ENCODE measurements around the gene ACAN. TPM values are rescaled to one million over a fixed set of nuclear protein-coding genes. Genes with fewer than 3 reads are reported as not detected.

Gene ACAN
- total and polyA plus RNA-seq, 2 of the 8 experiments (the other 6 are each of a cell fraction or from before 2014, with no cell fraction given): 0.71 to 0.73 TPM

DNA sequence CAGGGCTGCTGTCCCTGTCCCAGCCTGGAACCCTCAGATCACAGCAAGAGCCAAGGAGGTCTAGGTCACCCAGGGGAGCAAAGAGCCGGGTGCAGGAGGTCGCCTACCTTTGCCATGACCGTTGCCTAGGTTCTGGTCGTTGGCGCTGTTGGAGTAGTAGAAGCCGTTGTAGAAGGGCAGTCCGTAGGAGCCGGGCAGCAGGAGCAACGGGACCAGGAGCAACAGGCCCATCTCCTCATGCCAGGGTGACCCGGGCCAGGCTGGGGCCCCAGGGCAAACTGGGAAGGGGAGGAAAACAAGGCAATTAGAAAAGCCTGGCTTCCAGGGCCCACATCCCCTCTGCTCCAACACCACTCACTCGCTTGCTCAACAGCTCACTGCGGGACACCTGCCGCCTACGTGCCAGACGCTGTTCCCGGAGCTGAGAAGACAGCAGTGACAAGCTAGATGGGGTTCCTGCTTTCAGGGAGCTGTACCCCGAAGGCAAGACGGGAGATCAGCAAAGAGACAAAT is 83.9 kb downstream of the ACAN start:
- TF ChIP-seq GTF2F1 (IDR thresholded peaks at IDR 0.05; ENCODE audit: borderline replicate concordance, low read depth, low read length) (no peak), BRCA1 (IDR thresholded peaks at IDR 0.05; ENCODE audit: low read depth, low read length) (no peak), CBX5 (IDR thresholded peaks at IDR 0.05; ENCODE audit: low read depth, low read length) (no peak), SP4 (IDR thresholded peaks at IDR 0.05; ENCODE audit: low read length) (no peak), KDM4A (IDR thresholded peaks at IDR 0.05; ENCODE audit: low read depth, low read length, severe bottlenecking) (no peak), RNF2 (IDR thresholded peaks at IDR 0.05; ENCODE audit: borderline replicate concordance, low read depth, low read length, missing control alignments, poor library complexity, severe bottlenecking) (no peak), POLR2A (IDR thresholded peaks at IDR 0.05; ENCODE audit: control extremely low read depth in 1 of 2, low read depth in 2 of 2, low read length in 2 of 2) (0 out of 3 replicates have a peak, but pooled peaks of 1 of the 2 experiments have one; percentile 29), USF2 (IDR thresholded peaks at IDR 0.05; ENCODE audit: low read length) (no peak), POLR2AphosphoS5 (IDR thresholded peaks at IDR 0.05; ENCODE audit: low read depth, low read length) (peak; percentile 25; the same call in 1 of the 2 replicates)
- TF ChIP-seq, protein P1, sequence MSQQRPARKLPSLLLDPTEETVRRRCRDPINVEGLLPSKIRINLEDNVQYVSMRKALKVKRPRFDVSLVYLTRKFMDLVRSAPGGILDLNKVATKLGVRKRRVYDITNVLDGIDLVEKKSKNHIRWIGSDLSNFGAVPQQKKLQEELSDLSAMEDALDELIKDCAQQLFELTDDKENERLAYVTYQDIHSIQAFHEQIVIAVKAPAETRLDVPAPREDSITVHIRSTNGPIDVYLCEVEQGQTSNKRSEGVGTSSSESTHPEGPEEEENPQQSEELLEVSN (IDR thresholded peaks at IDR 0.05): no peak
- ChIA-PET CTCF (ENCODE audit: partially characterized antibody) (interaction anchor here (0.7 to 10.4 kb wide), 6 partner anchors 8 to 1118 kb away, joined by 3 to 90 read pairs (median 4); no protein-coding TSS in a partner anchor), POLR2A (ENCODE audit: partially characterized antibody) (interaction anchor here (0.7 to 22.7 kb wide), 5 partner anchors 7 to 136 kb away, joined by 3 to 361 read pairs (median 4); partner anchors contain the start of genes HAPLN3 and MFGE8)
- DNase-seq (ENCODE audit: low read depth in 1 of 2, low spot score in 2 of 2) (no peak), FAIRE-seq (no peak)
- no peak overlapping the region for H3K27ac ChIP-seq (ENCODE audit: low read depth, low read length)
- no peak overlapping the region for H3K23ac ChIP-seq (ENCODE audit: insufficient read length)
- H4K20me1 ChIP-seq (replicated peaks in 1 of 2; ENCODE audit: control insufficient read depth in 1 of 2, insufficient read depth in 2 of 2, low read length in 2 of 2): no peaks in the 10 kb centered on the region
- H3K9ac ChIP-seq (replicated peaks in 1 of 4; ENCODE audit: extremely low read depth in 1 of 4, low read depth in 3 of 4, low read length in 3 of 4): no peak overlapping the region
- H2BK15ac ChIP-seq (ENCODE audit: low read length): no peak overlapping the region
- no peak overlapping the region for H3K18ac ChIP-seq (ENCODE audit: extremely low read depth, low read length)
- no peak overlapping the region for H4K91ac ChIP-seq (replicated peaks; ENCODE audit: insufficient read length, low read length)
- no peak overlapping the region for H2BK12ac ChIP-seq (ENCODE audit: low read depth, low read length)
- H4K5ac ChIP-seq (ENCODE audit: insufficient read length, low read depth, low read length): no peak overlapping the region
- no peaks in the 10 kb centered on the region; a peak in 1 of 7 replicates for H3K27me3 ChIP-seq (replicated peaks in 1 of 4; ENCODE audit: control insufficient read depth in 3 of 4, extremely low read depth in 1 of 4, insufficient read depth in 3 of 4, low read length in 3 of 4)
- no peak overlapping the region for H3K14ac ChIP-seq (ENCODE audit: insufficient read length)
- peaks cover 4% of the 10 kb centered on the region; the same call in 1 of the 2 replicates for H3K23me2 ChIP-seq (ENCODE audit: low read depth, low read length)
- H3K56ac ChIP-seq (replicated peaks; ENCODE audit: insufficient read length, low read depth, low read length): no peak overlapping the region
- H4K8ac ChIP-seq (ENCODE audit: extremely low read depth, insufficient read depth, low read length): peak overlapping the region; percentile 60; the same call in 1 of the 2 replicates
- no peak overlapping the region for H3K4me3 ChIP-seq (ENCODE audit: extremely low read depth in 1 of 4, insufficient read depth in 2 of 4, low read depth in 3 of 4, low read length in 4 of 4)
- no peak overlapping the region for H2BK120ac ChIP-seq (replicated peaks; ENCODE audit: low read depth, low read length)
- peaks cover 0 to 9% (median 4%) of the 10 kb centered on the region in 4 experiments; a peak in 4 of 7 replicates for H3K4me1 ChIP-seq (replicated peaks in 1 of 4; ENCODE audit: control insufficient read depth in 3 of 4, insufficient read depth in 4 of 4, low read length in 3 of 4)
- H3K79me1 ChIP-seq (ENCODE audit: low read depth, low read length): no peaks in the 10 kb centered on the region
- WGBS, 2 experiments (ENCODE audit: extremely low coverage in 1 of 2, insufficient coverage in 1 of 2, insufficient read length in 1 of 2, insufficient replicate concordance in 2 of 2, low coverage in 1 of 2, low lambda C conversion rate in 2 of 2, missing lambda C conversion rate in 1 of 2): 94% methylated on average over 18 of the region's 18 CpGs; no CpG with 5 or more reads in 1 of the 2 experiments
- H3K9me3 ChIP-seq (ENCODE audit: insufficient read depth in 2 of 2, low read depth in 1 of 2, low read length in 1 of 2): no peaks in the 10 kb centered on the region
- peaks cover 0 to 5% of the 10 kb centered on the region in 2 experiments; a peak in 1 of 4 replicates for H3K79me2 ChIP-seq (ENCODE audit: control insufficient read depth in 1 of 2, insufficient read depth in 2 of 2, low read length in 2 of 2)
- peaks cover 5 to 14% (median 8%) of the 10 kb centered on the region in 4 experiments; a peak in 5 of 8 replicates for H3K36me3 ChIP-seq (ENCODE audit: control insufficient read depth in 2 of 4, insufficient read depth in 4 of 4, low read length in 3 of 4)
- H2BK20ac ChIP-seq (ENCODE audit: low read length): no peak overlapping the region
- H2AK5ac ChIP-seq (ENCODE audit: low read depth, low read length): no peak overlapping the region
- no peak overlapping the region for H3K4ac ChIP-seq (replicated peaks; ENCODE audit: insufficient read length, low read depth, low read length)
- H2AFZ ChIP-seq (ENCODE audit: low read length): no peak overlapping the region
- no peak overlapping the region for H3K4me2 ChIP-seq (ENCODE audit: insufficient read depth in 1 of 2, low read depth in 2 of 2, low read length in 2 of 2)
- H2BK5ac ChIP-seq (ENCODE audit: low read depth, low read length): no peak overlapping the region
